Activated CD8-positive, alpha-beta memory T cell treated with anti-CD3 and anti-CD28 coated beads for 1 hour (primary cell): Measurements from ENCODE around the gene DZIP1L.

ENCODE experiments used
- DNase-seq, 2 donors: peaks; one replicate each; pipeline ENCODE4 v3.0.0-alpha.2; 2020; ENCODE audit warnings: low read depth in 1 of 2; ENCODE audit errors: extremely low read depth in 1 of 2

DZIP1L gene

GRCh38 chr3:138070006-138070405 is 45.4 kb downstream of the DZIP1L start:
- DNase-seq, result no peak

GRCh38 chr3:138068579-138069174 is 46.7 kb downstream of the DZIP1L start:
- peak; percentile 27 to 61 for DNase-seq

GRCh38 chr3:138068046-138068445 is 47.4 kb downstream of the DZIP1L start:
- no peak for DNase-seq

- no peak for DNase-seq
These were observed 48.4 kb downstream of the DZIP1L start for GRCh38 chr3:138066972-138067371.

- no peak for DNase-seq
These were observed 49.0 kb downstream of the DZIP1L start for GRCh38 chr3:138066383-138066782.

- no peak for DNase-seq
These were observed 49.5 kb downstream of the DZIP1L start for GRCh38 chr3:138065949-138066348.

GRCh38 chr3:138063416-138063815 is 52.0 kb downstream of the DZIP1L start:
- DNase-seq, result no peak

GRCh38 chr3:138062626-138063025 is 52.8 kb downstream of the DZIP1L start:
- no peak for DNase-seq

GRCh38 chr3:138062037-138062436 is 53.4 kb downstream of the DZIP1L start:
- no peak for DNase-seq

- no peak for DNase-seq
These were observed 54.6 kb downstream of the DZIP1L start for GRCh38 chr3:138060792-138061191.

- no peak for DNase-seq
These were observed 56.1 kb downstream of the DZIP1L start for GRCh38 chr3:138059261-138059660.

- DNase-seq, result no peak
These were observed 58.0 kb downstream of the DZIP1L start for GRCh38 chr3:138057384-138057783.

GRCh38 chr3:138054057-138054456 is 61.4 kb downstream of the DZIP1L start:
- DNase-seq, result no peak

GRCh38 chr3:138051947-138052802 is 63.2 kb downstream of the DZIP1L start:
- no peak for DNase-seq

- no peak for DNase-seq
These were observed 66.1 kb downstream of the DZIP1L start for GRCh38 chr3:138049157-138049919.

- DNase-seq, result no peak
These were observed 67.7 kb downstream of the DZIP1L start for GRCh38 chr3:138047596-138048158.

GRCh38 chr3:138046955-138047354 is 68.5 kb downstream of the DZIP1L start:
- no peak for DNase-seq

- DNase-seq, result no peak
These were observed 69.3 kb downstream of the DZIP1L start for GRCh38 chr3:138046085-138046484.

- DNase-seq, result no peak
These were observed 72.0 kb downstream of the DZIP1L start for GRCh38 chr3:138043266-138044029.

GRCh38 chr3:138042043-138042442 is 73.4 kb downstream of the DZIP1L start:
- no peak for DNase-seq
